Uterus (tissue), 2 donors: ENCODE measurements around the gene ANOS1.

Experiments used
- CTCF ChIP-seq, 4 experiments: fragments of 200-600 bp in 2 of 4; fragments of 450-650 bp in 2 of 4; sonication (generic) in 2 of 4; IDR thresholded peaks; one replicate each; pipeline ENCODE4 v1.5.1; 2016 to 2019; ENCODE audit warnings: antibody characterized with exemption in 4 of 4, mild to moderate bottlenecking in 2 of 4, moderate library complexity in 1 of 4
- POLR2A ChIP-seq, 2 donors: fragments of 450-650 bp; IDR thresholded peaks; one replicate each; pipeline ENCODE4 v1.6.1; 2016; ENCODE audit warnings: antibody characterized with exemption in 2 of 2, mild to moderate bottlenecking in 1 of 2, moderate library complexity in 1 of 2

- no peak for TF ChIP-seq POLR2A (IDR thresholded peaks at IDR 0.05)
- no peak for TF ChIP-seq CTCF (IDR thresholded peaks at IDR 0.05)
Measured at GRCh38 chrX:8500203-8500602, 231.7 kb downstream of the ANOS1 start.
